Stimulated activated CD8-positive, alpha-beta memory T cell treated with anti-CD3 and anti-CD28 coated beads, Interleukin-7, amount 100 ng/mL, for 4 hours (primary cell): ENCODE results near the gene SOX5.

ENCODE experiments used
- DNase-seq, 2 donors: peaks; one replicate each; pipeline ENCODE4 v3.0.0-alpha.2; 2020; ENCODE audit warnings: low read depth in 2 of 2

SOX5 gene

GRCh38 chr12:23614280-23614679 is 335.2 kb downstream of the SOX5 start:
- DNase-seq = no peak

- no peak for DNase-seq
Measured at GRCh38 chr12:23611320-23611719, 338.1 kb downstream of the SOX5 start.

GRCh38 chr12:23600919-23601318 is 348.6 kb downstream of the SOX5 start:
- DNase-seq = no peak

GRCh38 chr12:23596568-23596967 is 352.9 kb downstream of the SOX5 start:
- no peak for DNase-seq

- DNase-seq = no peak
Measured at GRCh38 chr12:23587833-23588559, 361.5 kb downstream of the SOX5 start.

GRCh38 chr12:23585782-23586163 is 363.7 kb downstream of the SOX5 start:
- DNase-seq = no peak

GRCh38 chr12:23585156-23585781 is 364.2 kb downstream of the SOX5 start:
- DNase-seq = no peak

DNA sequence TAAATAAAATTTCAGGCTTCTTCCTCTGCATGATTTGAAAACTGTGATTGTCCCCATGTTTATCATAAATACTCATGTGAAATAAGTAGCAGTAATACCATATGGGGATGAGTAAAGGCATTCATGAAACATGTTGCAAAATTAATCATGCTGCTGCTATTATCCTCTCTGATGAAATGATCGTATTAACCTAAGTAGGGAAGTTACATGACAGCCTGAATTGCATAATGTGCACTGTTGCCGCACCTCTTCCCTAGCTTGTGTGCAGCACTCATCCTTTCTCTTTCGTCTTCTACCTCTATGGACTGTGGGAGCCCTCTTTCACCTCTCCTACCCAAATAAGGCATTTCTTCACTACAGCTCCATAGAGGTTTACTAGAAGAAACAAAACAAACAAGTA is 367.6 kb downstream of the SOX5 start:
- no peak for DNase-seq

GRCh38 chr12:23579257-23579656 is 370.2 kb downstream of the SOX5 start:
- no peak for DNase-seq

DNA sequence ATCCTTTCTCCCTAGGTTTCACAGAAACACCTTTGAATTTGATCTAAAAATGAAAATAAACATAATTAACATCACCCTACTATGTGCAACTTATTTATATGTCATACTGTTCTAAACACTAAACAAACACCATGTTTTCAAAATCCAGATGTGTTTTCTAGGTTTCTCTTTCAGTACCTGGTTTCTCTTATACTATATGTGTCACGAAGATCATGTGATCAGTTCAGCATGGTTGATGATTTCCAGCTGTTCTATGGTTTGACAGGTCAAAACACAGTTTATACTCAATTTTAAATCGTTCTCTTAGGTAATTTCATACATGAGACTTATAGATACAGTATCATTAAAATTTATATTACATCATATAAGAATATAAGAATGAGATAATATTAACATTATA is 373.1 kb downstream of the SOX5 start:
- no peak for DNase-seq

DNA sequence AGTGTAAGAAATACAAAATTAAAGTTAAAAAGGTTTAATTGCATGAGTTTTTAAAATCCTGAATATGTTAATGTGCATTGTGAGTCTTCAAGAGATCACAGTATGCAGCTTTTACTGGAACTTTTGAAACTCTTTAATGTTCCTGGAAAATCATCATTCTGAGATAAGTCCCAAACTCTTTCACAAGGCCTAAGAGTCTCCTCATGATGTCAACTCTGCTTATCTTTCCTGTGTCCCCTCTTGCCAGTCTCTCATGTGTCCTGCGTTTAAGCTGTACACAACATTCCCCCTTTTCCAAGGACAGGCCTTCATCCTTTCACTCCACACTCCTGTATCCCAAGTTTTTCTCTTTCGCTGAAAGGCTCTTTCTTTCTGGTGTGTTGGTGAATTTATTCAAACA is 380.1 kb downstream of the SOX5 start:
- DNase-seq = no peak

- DNase-seq = no peak
Measured at GRCh38 chr12:23566133-23566532, 383.3 kb downstream of the SOX5 start.

DNA sequence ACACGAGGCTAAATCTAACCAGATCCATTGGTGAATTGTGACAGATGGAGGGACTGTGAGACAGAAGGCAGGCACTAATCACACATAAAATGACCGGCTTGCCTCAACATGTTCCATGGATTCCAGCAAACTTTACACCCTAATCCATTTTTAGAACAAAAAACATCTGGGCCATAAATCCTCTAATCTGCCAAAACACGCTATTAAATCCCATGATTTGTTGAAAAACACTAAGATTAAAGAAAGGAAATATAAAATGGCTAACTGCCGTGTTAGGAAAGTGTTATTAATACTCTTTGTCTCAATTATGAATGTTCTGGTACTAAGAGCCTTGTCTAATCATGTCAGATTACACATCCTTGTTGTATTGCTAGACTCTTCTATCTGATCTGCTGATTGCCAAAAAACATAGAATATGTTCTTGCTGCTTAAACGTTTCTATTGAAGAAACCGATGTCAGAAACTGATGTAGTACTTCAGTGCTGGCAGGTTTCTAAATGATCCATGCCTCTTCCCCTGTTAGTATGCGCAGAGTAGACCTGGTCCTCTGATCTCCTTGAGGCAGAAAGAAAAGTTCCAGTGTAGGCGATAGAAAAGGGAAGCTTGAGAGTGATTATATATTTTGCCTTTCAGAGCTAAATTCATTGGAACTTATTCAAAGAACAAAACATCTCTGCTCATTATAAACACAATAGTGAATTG is 384.9 kb downstream of the SOX5 start:
- no peak for DNase-seq

GRCh38 chr12:23561364-23562345 is 387.8 kb downstream of the SOX5 start:
- no peak for DNase-seq

- DNase-seq = no peak
Measured at GRCh38 chr12:23560611-23561010, 388.9 kb downstream of the SOX5 start.

GRCh38 chr12:23559268-23559753 is 390.2 kb downstream of the SOX5 start:
- no peak for DNase-seq

- no peak for DNase-seq
Measured at GRCh38 chr12:23556661-23557060, 392.8 kb downstream of the SOX5 start.

DNA sequence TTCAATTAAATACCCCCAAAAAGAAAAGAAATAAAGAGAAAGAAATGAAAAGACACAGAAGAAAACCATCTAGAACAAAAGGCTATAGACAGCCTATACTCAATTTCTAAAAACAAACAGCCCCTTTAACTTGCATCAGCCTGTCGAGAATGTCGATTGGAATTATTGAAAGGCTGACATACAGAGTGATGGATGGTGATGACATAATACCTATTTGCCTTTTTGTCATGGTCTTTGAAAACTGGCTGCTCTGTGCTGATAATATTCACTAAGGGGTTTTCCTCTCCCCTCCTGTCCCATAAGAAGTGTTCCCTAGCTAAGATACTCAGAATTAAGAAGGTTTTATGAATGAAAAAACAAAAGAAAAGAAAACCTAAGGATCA is 393.7 kb downstream of the SOX5 start:
- DNase-seq = no peak

- no peak for DNase-seq
Measured at GRCh38 chr12:23555180-23555824, 394.2 kb downstream of the SOX5 start.

DNA sequence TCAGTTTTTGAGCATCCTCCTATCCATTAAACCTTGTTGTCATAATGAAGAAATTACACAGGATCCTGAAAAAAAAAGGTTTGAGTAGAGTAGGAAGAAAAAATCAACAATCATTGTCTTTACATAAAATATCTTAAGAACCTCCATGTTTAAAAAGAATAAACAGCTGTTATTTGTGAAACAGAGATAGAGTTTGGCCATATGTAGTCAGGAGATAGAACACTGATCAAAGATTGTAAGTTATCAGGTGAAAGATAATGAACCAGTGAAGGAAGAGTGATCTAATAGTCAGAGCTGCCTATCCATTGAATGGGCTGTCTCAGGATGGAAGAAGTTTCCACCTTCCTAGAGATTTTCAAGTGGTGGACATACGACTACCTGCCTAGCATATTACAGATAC is 397.1 kb downstream of the SOX5 start:
- no peak for DNase-seq

- DNase-seq = no peak
Measured at GRCh38 chr12:23550753-23551152, 398.7 kb downstream of the SOX5 start.
